Inflammatory macrophage (primary cell): ENCODE results near the gene DGCR6.
"Not testable (repeated sequence)": the region's sequence is repeated elsewhere in the genome, so short reads cannot be mapped to it uniquely, and the experiment has no call there.

Experiments used
- DNase-seq, 2 donors: peaks; one replicate each; pipeline ENCODE4 v3.0.0-alpha.2; 2020 to 2022

DGCR6 gene

DNA sequence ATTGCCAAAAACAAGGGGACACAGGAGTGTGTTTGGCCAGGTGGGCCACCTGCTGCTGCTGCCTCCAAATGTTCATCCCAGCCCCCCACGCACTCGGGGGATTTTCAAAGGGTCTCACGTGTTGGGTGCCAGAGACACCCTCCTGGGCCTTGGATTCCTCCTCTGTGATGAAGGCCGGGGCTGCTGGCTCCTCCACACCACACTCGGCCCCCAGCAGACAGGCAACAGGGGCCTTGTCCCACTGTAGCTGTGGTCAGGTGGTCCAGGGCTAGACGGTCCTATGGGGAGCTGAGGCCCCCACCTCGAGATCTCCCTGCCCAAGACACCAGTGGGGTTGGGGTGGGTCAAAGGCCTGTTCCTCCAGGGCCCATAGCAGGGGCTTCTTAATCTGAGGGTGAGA is 55.1 kb downstream of the DGCR6 start:
- DNase-seq, result not testable (repeated sequence)
